ENCODE measurements around the gene SKP2.
"Not testable (repeated sequence)": the region's sequence is repeated elsewhere in the genome, so short reads cannot be mapped to it uniquely, and the experiment has no call there.

Gene SKP2

GRCh38 chr5:36158144-36158543 is 6.2 kb downstream of the SKP2 start:
- no peak for FAIRE-seq

- FAIRE-seq: no peak
Measured at GRCh38 chr5:36160617-36161016, 8.7 kb downstream of the SKP2 start.

GRCh38 chr5:36161361-36161760 is 9.4 kb downstream of the SKP2 start:
- FAIRE-seq: no peak

- FAIRE-seq: no peak
Measured at GRCh38 chr5:36162810-36163486, 11.0 kb downstream of the SKP2 start.

- FAIRE-seq: no peak
Measured at GRCh38 chr5:36164461-36164860, 12.6 kb downstream of the SKP2 start.

- no peak for FAIRE-seq
Measured at GRCh38 chr5:36168737-36169136, 16.8 kb downstream of the SKP2 start.

GRCh38 chr5:36170832-36171424 is 19.0 kb downstream of the SKP2 start:
- no peak for FAIRE-seq

GRCh38 chr5:36172599-36172998 is 20.7 kb downstream of the SKP2 start:
- FAIRE-seq: no peak

GRCh38 chr5:36173426-36173825 is 21.5 kb downstream of the SKP2 start:
- no peak for FAIRE-seq

- FAIRE-seq: no peak
Measured at GRCh38 chr5:36174119-36174518, 22.2 kb downstream of the SKP2 start.

- FAIRE-seq: no peak
Measured at GRCh38 chr5:36175043-36175442, 23.1 kb downstream of the SKP2 start.

- FAIRE-seq: no peak
Measured at GRCh38 chr5:36177154-36177553, 25.2 kb downstream of the SKP2 start.

- peak; percentile 94 for FAIRE-seq
Measured at GRCh38 chr5:36177715-36178523, 26.0 kb downstream of the SKP2 start.

GRCh38 chr5:36178524-36178890 is 26.6 kb downstream of the SKP2 start:
- no peak for FAIRE-seq

- no peak for FAIRE-seq
Measured at GRCh38 chr5:36179950-36180349, 28.0 kb downstream of the SKP2 start.

GRCh38 chr5:36180556-36181350 is 28.8 kb downstream of the SKP2 start:
- FAIRE-seq: no peak

- FAIRE-seq: no peak
Measured at GRCh38 chr5:36181774-36182173, 29.9 kb downstream of the SKP2 start.

GRCh38 chr5:36184408-36184807 is 32.5 kb downstream of the SKP2 start:
- FAIRE-seq: not testable (repeated sequence)

GRCh38 chr5:36193746-36194145 is 41.8 kb downstream of the SKP2 start:
- FAIRE-seq: no peak

GRCh38 chr5:36198281-36198680 is 46.4 kb downstream of the SKP2 start:
- peak; percentile 89 for FAIRE-seq

GRCh38 chr5:36198783-36199182 is 46.9 kb downstream of the SKP2 start:
- FAIRE-seq: not testable (repeated sequence)

- no peak for FAIRE-seq
Measured at GRCh38 chr5:36199620-36200019, 47.7 kb downstream of the SKP2 start.

- FAIRE-seq: no peak
Measured at GRCh38 chr5:36200513-36200912, 48.6 kb downstream of the SKP2 start.

Measured in A204.1 (cell line).